HepG2 (cell line): Measurements from ENCODE around the gene RHOG.

Experiments
- ATAD3A ChIP-seq: sonication (generic); formaldehyde crosslinking; IDR thresholded peaks from 2 replicates; pipeline ENCODE4 v1.4.0; 2020; ENCODE audit warnings: missing genetic modification reagents
- POLR2A ChIP-seq, 2 experiments: IDR thresholded peaks; 2 replicates each; pipeline ENCODE4 v1.6.1; 2011; ENCODE audit warnings: low read depth in 2 of 2, low read length in 2 of 2, mild to moderate bottlenecking in 1 of 2, moderate library complexity in 1 of 2; ENCODE audit not compliant: insufficient read depth in 1 of 2
- SIN3B ChIP-seq: fragments of 150-350 bp; IDR thresholded peaks from 2 replicates; pipeline ENCODE4 v1.6.1; 2014; ENCODE audit warnings: low read length
- ZBTB40 ChIP-seq, 2 experiments: fragments of 450-650 bp in 1 of 2; sonication (generic) in 1 of 2; formaldehyde crosslinking in 1 of 2; IDR thresholded peaks; 2 replicates each; pipeline versions ENCODE4 v1.6.1 to v1.8.0; 2016 to 2022; ENCODE audit warnings: antibody characterized with exemption in 1 of 2, mild to moderate bottlenecking in 1 of 2, missing genetic modification reagents in 1 of 2

GRCh38 chr11:3803726-3804495 is 36.8 kb downstream of the RHOG start:
- no peak for TF ChIP-seq ZBTB40 (IDR thresholded peaks at IDR 0.05)
- TF ChIP-seq ZBTB40 (CRISPR knock-in tag; IDR thresholded peaks at IDR 0.05): no peak
- no peak for TF ChIP-seq POLR2A (IDR thresholded peaks at IDR 0.05; ENCODE audit: insufficient read depth in 1 of 2, low read depth in 2 of 2, low read length in 2 of 2)
- no peak for TF ChIP-seq ATAD3A (CRISPR knock-in tag)
- TF ChIP-seq SIN3B: no peak
